NCI-H1092 treated with DMSO at 0.1 percent for 48 hours (cell line): Measurements from ENCODE around the gene MYO3A.

ENCODE experiments used
- DNase-seq: peaks from one replicate; lab custom pipeline; 2025; lab: John Stamatoyannopoulos, UW

MYO3A gene

GRCh38 chr10:25933653-25934608, at the start of gene MYO3A:
MYO3A (plus strand) TSS chr10:25934229; CDS start chr10:25952111, 17,882 bp downstream.
- DNase-seq = peak; percentile 49

- DNase-seq = no peak
Observed at GRCh38 chr10:25888627-25889026, 45.4 kb upstream of the MYO3A start.

GRCh38 chr10:25890995-25891394, 43.0 kb upstream of the MYO3A start:
- no peak for DNase-seq

- no peak for DNase-seq
Observed at GRCh38 chr10:25895856-25896255, 38.2 kb upstream of the MYO3A start.

GRCh38 chr10:25896421-25896820, 37.6 kb upstream of the MYO3A start:
- no peak for DNase-seq

- DNase-seq = no peak
Observed at GRCh38 chr10:25899304-25899703, 34.7 kb upstream of the MYO3A start.

- DNase-seq = no peak
Observed at GRCh38 chr10:25901199-25901598, 32.8 kb upstream of the MYO3A start.

- no peak for DNase-seq
Observed at GRCh38 chr10:25902002-25902401, 32.0 kb upstream of the MYO3A start.

GRCh38 chr10:25907261-25907660, 26.8 kb upstream of the MYO3A start:
- DNase-seq = no peak

GRCh38 chr10:25912866-25913265, 21.2 kb upstream of the MYO3A start:
- no peak for DNase-seq

- DNase-seq = no peak
Observed at GRCh38 chr10:25914776-25915175, 19.3 kb upstream of the MYO3A start.

- DNase-seq = peak; percentile 66
Observed at GRCh38 chr10:25934621-25935139, 651 bp downstream of the MYO3A start.

- DNase-seq = no peak
Observed at GRCh38 chr10:25938405-25938804, 4.4 kb downstream of the MYO3A start.

GRCh38 chr10:25944771-25945170, 10.7 kb downstream of the MYO3A start:
- DNase-seq = no peak

- DNase-seq = peak; percentile 13
Observed at GRCh38 chr10:25952857-25953256, 18.8 kb downstream of the MYO3A start.

GRCh38 chr10:25954851-25955250, 20.8 kb downstream of the MYO3A start:
- no peak for DNase-seq

GRCh38 chr10:25959540-25960232, 25.7 kb downstream of the MYO3A start:
- DNase-seq = no peak

- no peak for DNase-seq
Observed at GRCh38 chr10:25965584-25965983, 31.6 kb downstream of the MYO3A start.

- no peak for DNase-seq
Observed at GRCh38 chr10:25966844-25967243, 32.8 kb downstream of the MYO3A start.

GRCh38 chr10:25972631-25973030, 38.6 kb downstream of the MYO3A start:
- no peak for DNase-seq

- no peak for DNase-seq
Observed at GRCh38 chr10:25974897-25975459, 40.9 kb downstream of the MYO3A start.

GRCh38 chr10:25978771-25979170, 44.7 kb downstream of the MYO3A start:
- no peak for DNase-seq

GRCh38 chr10:25982107-25982506, 48.1 kb downstream of the MYO3A start:
- no peak for DNase-seq
